K562 (cell line): ENCODE results near the gene PLEKHO1.

ENCODE experiments used
- CEBPB ChIP-seq: fragments of 450-650 bp; IDR thresholded peaks from 2 replicates; pipeline ENCODE4 v1.6.1; 2016; ENCODE audit warnings: missing genetic modification characterization, missing compliant biosample characterization
- EZH2 ChIP-seq: IDR thresholded peaks from 2 replicates; pipeline ENCODE4 v1.6.1; 2012; ENCODE audit warnings: low read depth, mild to moderate bottlenecking, inconsistent platforms, low read length, borderline replicate concordance
- IRF2 ChIP-seq: sonication (generic); formaldehyde crosslinking; IDR thresholded peaks from 2 replicates; pipeline ENCODE4 v1.8.1; 2022; ENCODE audit warnings: mild to moderate bottlenecking, missing genetic modification reagents
- JUND ChIP-seq, 2 experiments: IDR thresholded peaks; 2 replicates in 1 of 2; 3 replicates in 1 of 2; pipeline ENCODE4 v1.6.1; 2011; ENCODE audit warnings: borderline replicate concordance in 2 of 2, low read depth in 2 of 2, low read length in 2 of 2, improper control_type of control experiment in 1 of 2, missing biosample characterization in 1 of 2, missing genetic modification characterization in 1 of 2, missing genetic modification reagents in 1 of 2
- POLR2AphosphoS5 ChIP-seq: IDR thresholded peaks from 2 replicates; pipeline ENCODE4 v1.6.1; 2011; ENCODE audit warnings: mild to moderate bottlenecking, low read depth, low read length, moderate library complexity; ENCODE audit not compliant: control insufficient read depth, insufficient read depth
- PRPF4 ChIP-seq: fragments of 200-400 bp; formaldehyde crosslinking; IDR thresholded peaks from one replicate; pipeline ENCODE4 v1.6.1; 2017; ENCODE audit warnings: low read length, low read depth, mild to moderate bottlenecking; ENCODE audit not compliant: insufficient read depth, poor library complexity, severe bottlenecking
- RFX5 ChIP-seq: IDR thresholded peaks from 2 replicates; pipeline ENCODE4 v1.6.1; 2011; ENCODE audit warnings: low read depth, mild to moderate bottlenecking, improper control_type of control experiment, low read length
- SETDB1 ChIP-seq: IDR thresholded peaks from one replicate; pipeline ENCODE4 v1.6.1; 2012; ENCODE audit warnings: low read length, control low read depth, inconsistent platforms
- TCF7 ChIP-seq: sonication (generic); IDR thresholded peaks from 2 replicates; pipeline ENCODE4 v1.6.1; 2016; ENCODE audit warnings: antibody characterized with exemption, borderline replicate concordance
- ZFP1 ChIP-seq: fragments of 450-650 bp; formaldehyde crosslinking; IDR thresholded peaks from 2 replicates; pipeline ENCODE4 v1.4.0; 2020; ENCODE audit warnings: mild to moderate bottlenecking, mixed read lengths
- ZFP30 ChIP-seq: fragments of 250-450 bp; sonication (Bioruptor Pico); IDR thresholded peaks from 2 replicates; pipeline ENCODE4 v1.8.0; 2022; ENCODE audit warnings: moderate library complexity, mild to moderate bottlenecking, inconsistent platforms, borderline replicate concordance
- TF ChIP-seq, protein P1 (sequence below), 2 experiments: fragments of 450-650 bp; formaldehyde crosslinking in 1 of 2; IDR thresholded peaks; 2 replicates each; pipeline versions ENCODE4 v1.4.0 to v1.6.1; 2014 to 2020; ENCODE audit warnings: mild to moderate bottlenecking in 2 of 2, borderline replicate concordance in 1 of 2, low read depth in 1 of 2

DNA sequence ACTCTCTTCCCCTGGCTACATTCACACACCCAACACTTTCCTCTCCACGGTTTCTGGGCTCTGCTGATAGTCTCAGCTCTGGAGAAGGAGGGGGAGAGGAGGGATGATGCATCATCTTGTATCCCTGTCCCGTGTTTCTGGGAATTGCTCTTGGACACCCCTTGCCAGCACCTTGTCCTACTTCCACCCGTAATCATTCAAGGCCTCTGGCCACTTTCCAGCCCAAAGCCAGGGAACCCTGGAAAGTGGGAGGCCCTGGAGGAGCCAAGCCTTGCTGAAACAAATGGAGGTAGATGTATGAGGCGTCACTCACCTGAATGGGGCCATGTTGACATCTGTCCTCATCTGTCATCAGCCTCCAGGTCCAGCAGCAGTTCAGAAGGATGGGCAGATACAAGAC lies 4.4 kb downstream of the PLEKHO1 start:
- TF ChIP-seq SETDB1 (no peak), EZH2 (no peak), ZFP30 (CRISPR knock-in tag) (no peak), RFX5 (no peak), ZFP1 (CRISPR knock-in tag) (no peak), JUND (IDR thresholded peaks at IDR 0.05; ENCODE audit: borderline replicate concordance, low read depth, low read length) (no peak), JUND (tag; IDR thresholded peaks at IDR 0.05; ENCODE audit: borderline replicate concordance, low read depth, low read length) (no peak), CEBPB (tag) (no peak), PRPF4 (no peak), TCF7 (no peak), POLR2AphosphoS5 (no peak), IRF2 (no peak)
- TF ChIP-seq, protein P1, sequence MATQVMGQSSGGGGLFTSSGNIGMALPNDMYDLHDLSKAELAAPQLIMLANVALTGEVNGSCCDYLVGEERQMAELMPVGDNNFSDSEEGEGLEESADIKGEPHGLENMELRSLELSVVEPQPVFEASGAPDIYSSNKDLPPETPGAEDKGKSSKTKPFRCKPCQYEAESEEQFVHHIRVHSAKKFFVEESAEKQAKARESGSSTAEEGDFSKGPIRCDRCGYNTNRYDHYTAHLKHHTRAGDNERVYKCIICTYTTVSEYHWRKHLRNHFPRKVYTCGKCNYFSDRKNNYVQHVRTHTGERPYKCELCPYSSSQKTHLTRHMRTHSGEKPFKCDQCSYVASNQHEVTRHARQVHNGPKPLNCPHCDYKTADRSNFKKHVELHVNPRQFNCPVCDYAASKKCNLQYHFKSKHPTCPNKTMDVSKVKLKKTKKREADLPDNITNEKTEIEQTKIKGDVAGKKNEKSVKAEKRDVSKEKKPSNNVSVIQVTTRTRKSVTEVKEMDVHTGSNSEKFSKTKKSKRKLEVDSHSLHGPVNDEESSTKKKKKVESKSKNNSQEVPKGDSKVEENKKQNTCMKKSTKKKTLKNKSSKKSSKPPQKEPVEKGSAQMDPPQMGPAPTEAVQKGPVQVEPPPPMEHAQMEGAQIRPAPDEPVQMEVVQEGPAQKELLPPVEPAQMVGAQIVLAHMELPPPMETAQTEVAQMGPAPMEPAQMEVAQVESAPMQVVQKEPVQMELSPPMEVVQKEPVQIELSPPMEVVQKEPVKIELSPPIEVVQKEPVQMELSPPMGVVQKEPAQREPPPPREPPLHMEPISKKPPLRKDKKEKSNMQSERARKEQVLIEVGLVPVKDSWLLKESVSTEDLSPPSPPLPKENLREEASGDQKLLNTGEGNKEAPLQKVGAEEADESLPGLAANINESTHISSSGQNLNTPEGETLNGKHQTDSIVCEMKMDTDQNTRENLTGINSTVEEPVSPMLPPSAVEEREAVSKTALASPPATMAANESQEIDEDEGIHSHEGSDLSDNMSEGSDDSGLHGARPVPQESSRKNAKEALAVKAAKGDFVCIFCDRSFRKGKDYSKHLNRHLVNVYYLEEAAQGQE (IDR thresholded peaks at IDR 0.05; ENCODE audit: borderline replicate concordance), result no peak
- TF ChIP-seq, protein P1 (CRISPR knock-in tag; IDR thresholded peaks at IDR 0.05; ENCODE audit: low read depth), result no peak
